SK-N-MC (cell line): ENCODE data around the gene USH2A.

ENCODE experiments used
- EZH2 ChIP-seq: fragments of 200-600 bp; sonication (generic); IDR thresholded peaks from one replicate; pipeline ENCODE4 v1.6.1; 2017; ENCODE audit warnings: antibody characterized with exemption
- FOXP2 ChIP-seq: optimal IDR thresholded peaks from 2 replicates; pipeline ENCODE3; 2011; ENCODE audit warnings: mild to moderate bottlenecking, moderate library complexity; ENCODE audit not compliant: insufficient read depth; ENCODE audit errors: extremely low read length, control extremely low read depth

DNA sequence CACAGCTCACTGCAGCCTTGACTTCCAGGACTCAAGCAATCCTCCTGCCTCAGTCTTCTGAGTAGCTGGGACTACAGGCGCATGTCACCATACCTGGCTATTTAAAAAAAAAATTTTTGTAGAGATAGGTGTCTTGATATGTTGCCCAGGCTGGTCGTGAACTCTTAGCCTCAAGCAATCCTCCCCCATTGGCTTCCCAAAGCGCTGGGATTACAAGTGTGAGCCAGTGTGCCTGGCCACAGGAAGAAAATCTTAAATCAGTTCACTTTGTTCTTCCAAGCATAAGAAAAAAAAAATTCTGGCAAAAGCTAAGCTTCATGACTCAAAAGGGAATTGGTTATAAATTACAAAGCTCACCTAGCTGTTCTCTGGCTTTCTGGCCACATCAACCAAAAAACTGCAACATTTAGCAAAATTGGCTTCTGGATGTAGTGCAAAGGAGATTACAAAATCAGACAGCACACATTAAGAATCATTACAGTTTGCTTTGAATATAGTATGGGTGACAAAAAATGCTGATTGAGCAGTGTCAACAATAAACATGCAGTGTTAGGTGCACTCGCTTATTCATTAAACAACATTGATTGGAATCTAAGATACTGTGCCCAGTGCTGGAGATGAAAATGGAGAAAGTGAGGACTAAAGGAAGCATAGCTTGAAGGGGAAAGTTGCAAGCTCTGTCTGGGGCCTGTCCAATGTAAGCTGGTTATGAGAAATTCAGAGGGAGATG, 779.5 kb downstream of the USH2A start:
- TF ChIP-seq EZH2 = no peak
- TF ChIP-seq FOXP2 = no peak
